Right lobe of liver (tissue), 4 donors: ENCODE results near the gene SBF2.

Source experiments
- CTCF ChIP-seq, 4 donors: fragments of 200-600 bp in 3 of 4; fragments of 450-650 bp in 1 of 4; IDR thresholded peaks; one replicate each; pipeline versions ENCODE4 v1.5.1 to v1.8.0; 2016 to 2022; ENCODE audit warnings: antibody characterized with exemption in 4 of 4, mild to moderate bottlenecking in 2 of 4
- POLR2A ChIP-seq: fragments of 450-650 bp; IDR thresholded peaks from one replicate; pipeline ENCODE4 v1.6.1; 2017; ENCODE audit warnings: antibody characterized with exemption, mild to moderate bottlenecking
- donor health status: DM: no; HTN: no; CAD: no.
- donor health status: DM: no; HTN: no; CAD: no.
- donor health status: DM: no; HTN: yes; CAD: no.

GRCh38 chr11:10041748-10042446, 252.1 kb downstream of the SBF2 start:
- TF ChIP-seq POLR2A = no peak
- TF ChIP-seq CTCF (IDR thresholded peaks at IDR 0.05) = no peak
